ENCODE measurements around the gene MAP4. TPM values are rescaled to one million over a fixed set of nuclear protein-coding genes. Genes with fewer than 3 reads are reported as not detected.

MAP4 gene
- total RNA-seq, 2 experiments from 2014 or later, result 101 to 103 TPM

DNA sequence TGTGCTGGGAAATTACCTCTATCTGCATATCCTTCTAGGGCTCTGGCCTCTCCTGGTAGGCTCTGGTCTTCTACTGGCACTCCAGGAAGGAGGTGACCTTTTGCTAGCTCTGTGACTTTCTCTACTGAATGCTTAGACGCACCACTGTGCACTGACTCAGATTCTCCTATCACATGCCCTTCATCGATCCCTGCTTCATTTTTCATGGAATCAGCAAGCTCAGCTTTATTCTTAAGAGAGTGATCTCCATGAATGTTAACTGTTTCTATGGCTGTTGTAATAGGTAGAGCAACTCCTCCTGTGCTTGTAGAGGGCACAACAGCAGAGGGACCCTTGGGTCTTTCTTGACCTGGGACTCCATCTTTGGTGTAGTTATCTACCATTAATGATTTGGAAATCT is 106.6 kb downstream of the MAP4 start:
- TF ChIP-seq, protein P1, sequence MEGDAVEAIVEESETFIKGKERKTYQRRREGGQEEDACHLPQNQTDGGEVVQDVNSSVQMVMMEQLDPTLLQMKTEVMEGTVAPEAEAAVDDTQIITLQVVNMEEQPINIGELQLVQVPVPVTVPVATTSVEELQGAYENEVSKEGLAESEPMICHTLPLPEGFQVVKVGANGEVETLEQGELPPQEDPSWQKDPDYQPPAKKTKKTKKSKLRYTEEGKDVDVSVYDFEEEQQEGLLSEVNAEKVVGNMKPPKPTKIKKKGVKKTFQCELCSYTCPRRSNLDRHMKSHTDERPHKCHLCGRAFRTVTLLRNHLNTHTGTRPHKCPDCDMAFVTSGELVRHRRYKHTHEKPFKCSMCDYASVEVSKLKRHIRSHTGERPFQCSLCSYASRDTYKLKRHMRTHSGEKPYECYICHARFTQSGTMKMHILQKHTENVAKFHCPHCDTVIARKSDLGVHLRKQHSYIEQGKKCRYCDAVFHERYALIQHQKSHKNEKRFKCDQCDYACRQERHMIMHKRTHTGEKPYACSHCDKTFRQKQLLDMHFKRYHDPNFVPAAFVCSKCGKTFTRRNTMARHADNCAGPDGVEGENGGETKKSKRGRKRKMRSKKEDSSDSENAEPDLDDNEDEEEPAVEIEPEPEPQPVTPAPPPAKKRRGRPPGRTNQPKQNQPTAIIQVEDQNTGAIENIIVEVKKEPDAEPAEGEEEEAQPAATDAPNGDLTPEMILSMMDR (IDR thresholded peaks at IDR 0.05), result no peak
- CTCF ChIA-PET, result no interaction called here
- Mint-ChIP-seq H3K4me3 (no peak overlapping the region), H3K27ac (no peak overlapping the region), H3K4me1 (ENCODE audit: low read depth) (no peaks in the 10 kb centered on the region), H3K36me3 (ENCODE audit: low read depth) (peaks cover 39% of the 10 kb centered on the region), H3K27me3 (no peaks in the 10 kb centered on the region), H3K9me3 (no peaks in the 10 kb centered on the region)
- ATAC-seq, result no peak
- DNase-seq, result no peak
- intact Hi-C loops (cut with micrococcal nuclease), result no loop called here
- POLR2A ChIA-PET, result interaction anchor here (0.5 to 0.7 kb wide), 2 partner anchors 163 to 283 kb away, joined by 3 read pairs; no protein-coding TSS in a partner anchor

DNA sequence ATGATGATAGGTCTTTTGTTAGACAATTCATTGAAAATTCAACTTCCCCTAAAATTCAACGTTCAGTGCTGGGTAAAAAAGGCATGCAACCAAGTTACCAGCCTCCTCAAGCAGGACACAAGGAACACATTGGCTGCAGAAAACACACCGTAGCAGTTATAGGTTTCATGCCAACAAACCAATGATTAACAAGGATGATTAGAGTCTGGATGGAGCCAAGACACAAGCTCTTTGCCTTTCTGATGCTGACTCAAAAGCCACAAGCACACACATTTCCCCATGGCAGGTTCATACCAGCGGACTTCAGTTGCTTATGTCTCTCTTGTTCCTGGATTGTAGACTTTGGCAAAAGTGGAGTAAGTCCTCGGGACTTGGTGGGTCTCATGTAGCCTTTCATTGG is 107.5 kb downstream of the MAP4 start:
- no peak overlapping the region for H3K4me3 Mint-ChIP-seq
- ATAC-seq (no peak), DNase-seq (no peak)
- TF ChIP-seq, protein P1 (IDR thresholded peaks at IDR 0.05), result no peak
- ChIA-PET POLR2A (no interaction called here), CTCF (interaction anchor here (0.9 kb wide), 1 partner anchor 243 kb away, joined by 3 read pairs; no protein-coding TSS in a partner anchor)
- no peaks in the 10 kb centered on the region for H3K27me3 Mint-ChIP-seq
- H3K27ac Mint-ChIP-seq, result no peak overlapping the region
- no peaks in the 10 kb centered on the region for H3K4me1 Mint-ChIP-seq (ENCODE audit: low read depth)
- no peaks in the 10 kb centered on the region for H3K9me3 Mint-ChIP-seq
- H3K36me3 Mint-ChIP-seq (ENCODE audit: low read depth), result peaks cover 38% of the 10 kb centered on the region
- intact Hi-C loops (cut with micrococcal nuclease), result no loop called here

DNA sequence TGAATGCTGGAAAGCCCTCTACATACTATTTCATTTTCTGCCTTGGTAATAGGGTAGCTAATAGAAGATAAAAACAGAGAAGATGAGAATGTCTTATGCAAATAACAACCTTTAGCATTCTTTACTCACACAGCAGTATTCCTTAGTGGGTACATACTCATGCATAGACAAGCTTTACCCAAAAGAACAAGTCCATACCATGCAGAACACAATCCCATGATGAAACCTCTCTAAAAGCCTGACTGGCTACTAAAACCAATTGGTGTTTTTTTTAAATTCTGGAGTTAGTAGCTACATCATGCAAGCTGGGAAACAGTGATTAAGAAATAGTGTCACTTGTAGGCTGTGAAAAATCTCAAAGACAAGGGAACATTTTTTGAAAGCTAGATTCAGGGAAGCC is 108.4 kb downstream of the MAP4 start:
- no peaks in the 10 kb centered on the region for H3K27me3 Mint-ChIP-seq
- no peak for ATAC-seq
- intact Hi-C loops (cut with micrococcal nuclease), result no loop called here
- no peaks in the 10 kb centered on the region for H3K4me1 Mint-ChIP-seq (ENCODE audit: low read depth)
- DNase-seq, result no peak
- ChIA-PET CTCF (no interaction called here), POLR2A (no interaction called here)
- H3K9me3 Mint-ChIP-seq, result no peaks in the 10 kb centered on the region
- H3K36me3 Mint-ChIP-seq (ENCODE audit: low read depth), result peaks cover 41% of the 10 kb centered on the region
- TF ChIP-seq, protein P1 (IDR thresholded peaks at IDR 0.05), result no peak
- H3K27ac Mint-ChIP-seq, result no peak overlapping the region
- no peak overlapping the region for H3K4me3 Mint-ChIP-seq

DNA sequence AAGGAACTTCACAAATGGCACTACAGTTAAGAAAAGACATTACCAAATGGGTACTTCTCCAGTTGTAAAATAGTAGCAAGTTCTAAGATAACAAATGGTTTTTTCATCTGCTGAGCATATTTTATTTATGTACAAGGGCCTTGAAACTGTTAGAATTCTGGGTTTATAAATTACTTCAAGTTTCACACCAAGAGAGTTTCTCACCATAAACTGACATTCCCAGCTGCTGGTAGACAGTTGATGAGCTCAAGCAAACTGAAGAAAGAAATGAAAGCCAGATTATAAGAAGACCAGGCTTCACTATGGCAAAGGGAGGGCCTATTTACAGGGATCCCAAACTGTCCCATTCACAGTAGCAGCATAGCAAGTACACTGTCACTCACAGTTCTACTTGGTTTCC is 113.5 kb downstream of the MAP4 start:
- Mint-ChIP-seq H3K27me3 (no peaks in the 10 kb centered on the region), H3K4me1 (ENCODE audit: low read depth) (peaks cover 6% of the 10 kb centered on the region), H3K36me3 (ENCODE audit: low read depth) (peaks cover 13% of the 10 kb centered on the region), H3K4me3 (no peak overlapping the region), H3K9me3 (no peaks in the 10 kb centered on the region), H3K27ac (no peak overlapping the region)
- DNase-seq (no peak), ATAC-seq (no peak)
- intact Hi-C loops (cut with micrococcal nuclease), result no loop called here
- POLR2A ChIA-PET, result no interaction called here
- CTCF ChIA-PET, result interaction anchor here (1.4 kb wide), 1 partner anchor 12 kb away, joined by 3 read pairs; no protein-coding TSS in a partner anchor
- TF ChIP-seq, protein P1 (IDR thresholded peaks at IDR 0.05), result no peak

DNA sequence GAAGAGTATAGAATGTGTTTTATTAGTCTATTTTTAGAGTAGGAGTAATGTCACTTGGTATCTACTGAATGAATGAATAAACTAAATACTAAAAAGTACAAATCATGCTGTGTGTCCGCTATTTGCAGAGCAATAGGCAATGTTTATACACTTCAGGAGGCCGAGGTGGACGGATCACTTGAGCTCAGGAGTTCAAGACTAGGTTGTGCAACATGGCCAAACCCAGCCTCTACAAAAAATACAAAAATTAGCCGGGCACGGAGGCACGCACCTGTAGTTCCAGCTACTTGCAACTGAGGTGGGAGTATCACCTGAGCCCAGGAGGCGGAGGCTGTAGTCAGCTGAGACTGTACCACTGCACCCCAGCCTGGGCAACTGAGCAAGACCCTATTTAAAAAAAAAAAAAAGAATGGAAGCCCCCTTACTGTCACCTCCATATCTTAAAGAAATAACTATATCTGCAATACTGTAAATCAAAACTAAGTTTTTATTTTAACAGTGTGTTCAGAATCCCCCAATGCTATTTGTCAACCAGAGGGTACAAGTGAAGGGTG is 114.9 kb downstream of the MAP4 start:
- Mint-ChIP-seq H3K4me3 (no peak overlapping the region), H3K27ac (no peak overlapping the region), H3K27me3 (no peaks in the 10 kb centered on the region), H3K36me3 (ENCODE audit: low read depth) (peaks cover 10% of the 10 kb centered on the region), H3K4me1 (ENCODE audit: low read depth) (peaks cover 9% of the 10 kb centered on the region), H3K9me3 (no peaks in the 10 kb centered on the region)
- POLR2A ChIA-PET, result no interaction called here
- intact Hi-C loops (cut with micrococcal nuclease), result no loop called here
- DNase-seq (no peak), ATAC-seq (no peak)
- TF ChIP-seq, protein P1 (IDR thresholded peaks at IDR 0.05), result no peak
- CTCF ChIA-PET, result interaction anchor here (1.0 kb wide), 1 partner anchor 27 kb away, joined by 3 read pairs; no protein-coding TSS in a partner anchor

Data from activated CD8-positive, alpha-beta T cell treated with anti-CD3 and anti-CD28 coated beads for 36 hours (primary cell).